ENCODE measurements around the gene SLC39A11.

SLC39A11 gene

DNA sequence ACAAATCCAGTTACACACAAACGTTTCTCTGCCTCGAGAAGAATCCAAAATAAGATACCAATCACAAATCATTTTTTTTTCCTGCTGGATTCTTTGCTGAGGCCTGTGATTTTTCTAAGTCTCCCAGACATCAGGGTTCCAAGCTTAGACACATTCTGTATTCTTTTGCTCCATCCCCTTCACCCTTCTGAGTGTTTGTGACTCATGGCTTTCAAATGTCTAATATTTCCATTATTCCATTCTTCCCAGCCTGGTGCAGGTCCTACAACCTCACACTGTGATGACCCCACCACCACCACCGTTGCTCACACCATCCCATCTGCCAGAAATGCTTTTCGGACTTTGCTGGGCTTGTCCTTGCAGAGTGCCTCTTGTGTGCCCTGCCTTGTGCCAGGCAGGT is 491.6 kb downstream of the SLC39A11 start:
- Histone ChIP-seq H3K4me2 (ENCODE audit: low read depth, low read length) (no peak overlapping the region), H3K9me2 (replicated peaks; ENCODE audit: insufficient read depth, low read length) (no peaks in the 10 kb centered on the region), H3F3A (ENCODE audit: insufficient read depth, low read length) (peaks cover 54% of the 10 kb centered on the region), H3K36me3 (replicated peaks; ENCODE audit: insufficient read depth, low read length) (no peaks in the 10 kb centered on the region), H3K4me1 (ENCODE audit: low read length) (peaks cover 67% of the 10 kb centered on the region), H2AFZ (ENCODE audit: low read length) (no peak overlapping the region), H3K27ac (ENCODE audit: low read length) (no peak overlapping the region), H3K9ac (ENCODE audit: low read length) (no peak overlapping the region), H3K79me2 (ENCODE audit: low read length) (peaks cover 18% of the 10 kb centered on the region), H3K4me3 (ENCODE audit: low read length) (no peak overlapping the region), H4K20me1 (ENCODE audit: insufficient read depth, low read length) (no peaks in the 10 kb centered on the region), H3K27me3 (replicated peaks; ENCODE audit: insufficient read depth, low read length) (no peaks in the 10 kb centered on the region), H3K9me3 (replicated peaks; ENCODE audit: insufficient read depth, low read length) (no peaks in the 10 kb centered on the region)
- no peak for DNase-seq
- TF ChIP-seq EZH2 (optimal IDR thresholded peaks at IDR 0.05; ENCODE audit: low read depth, low read length) = no peak
- no peak for TF ChIP-seq EZH2phosphoT487 (IDR thresholded peaks at IDR 0.05; ENCODE audit: low read length)
- TF ChIP-seq, protein P1, sequence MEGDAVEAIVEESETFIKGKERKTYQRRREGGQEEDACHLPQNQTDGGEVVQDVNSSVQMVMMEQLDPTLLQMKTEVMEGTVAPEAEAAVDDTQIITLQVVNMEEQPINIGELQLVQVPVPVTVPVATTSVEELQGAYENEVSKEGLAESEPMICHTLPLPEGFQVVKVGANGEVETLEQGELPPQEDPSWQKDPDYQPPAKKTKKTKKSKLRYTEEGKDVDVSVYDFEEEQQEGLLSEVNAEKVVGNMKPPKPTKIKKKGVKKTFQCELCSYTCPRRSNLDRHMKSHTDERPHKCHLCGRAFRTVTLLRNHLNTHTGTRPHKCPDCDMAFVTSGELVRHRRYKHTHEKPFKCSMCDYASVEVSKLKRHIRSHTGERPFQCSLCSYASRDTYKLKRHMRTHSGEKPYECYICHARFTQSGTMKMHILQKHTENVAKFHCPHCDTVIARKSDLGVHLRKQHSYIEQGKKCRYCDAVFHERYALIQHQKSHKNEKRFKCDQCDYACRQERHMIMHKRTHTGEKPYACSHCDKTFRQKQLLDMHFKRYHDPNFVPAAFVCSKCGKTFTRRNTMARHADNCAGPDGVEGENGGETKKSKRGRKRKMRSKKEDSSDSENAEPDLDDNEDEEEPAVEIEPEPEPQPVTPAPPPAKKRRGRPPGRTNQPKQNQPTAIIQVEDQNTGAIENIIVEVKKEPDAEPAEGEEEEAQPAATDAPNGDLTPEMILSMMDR (IDR thresholded peaks at IDR 0.05; ENCODE audit: low read length) = no peak

DNA sequence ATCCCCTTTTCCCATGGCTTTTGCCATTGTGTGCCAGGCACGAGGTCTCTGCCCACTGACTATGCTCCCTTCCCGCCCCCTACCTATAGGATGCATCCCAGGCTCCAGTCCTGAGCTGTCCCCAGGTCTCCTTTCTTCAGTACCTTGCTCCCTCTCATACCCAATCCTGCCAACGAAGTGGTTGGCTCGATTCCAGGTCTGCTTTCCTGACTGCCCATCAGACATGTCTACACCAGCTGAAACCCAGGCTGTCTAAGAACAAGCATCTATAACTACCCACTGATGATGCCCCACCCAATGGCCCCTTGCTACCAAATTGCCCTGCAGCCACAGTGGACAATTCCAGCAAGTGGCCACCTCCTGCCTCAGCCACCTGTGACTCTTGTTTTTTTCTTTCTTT is 492.6 kb downstream of the SLC39A11 start:
- Histone ChIP-seq H3K9ac (ENCODE audit: low read length) (no peak overlapping the region), H3K4me1 (ENCODE audit: low read length) (peaks cover 66% of the 10 kb centered on the region), H3K27ac (ENCODE audit: low read length) (no peak overlapping the region), H3K9me2 (replicated peaks; ENCODE audit: insufficient read depth, low read length) (no peaks in the 10 kb centered on the region), H3F3A (ENCODE audit: insufficient read depth, low read length) (peaks cover 53% of the 10 kb centered on the region), H3K9me3 (replicated peaks; ENCODE audit: insufficient read depth, low read length) (no peaks in the 10 kb centered on the region), H3K27me3 (replicated peaks; ENCODE audit: insufficient read depth, low read length) (no peaks in the 10 kb centered on the region), H3K36me3 (replicated peaks; ENCODE audit: insufficient read depth, low read length) (no peaks in the 10 kb centered on the region), H3K4me2 (ENCODE audit: low read depth, low read length) (no peak overlapping the region), H3K79me2 (ENCODE audit: low read length) (peaks cover 18% of the 10 kb centered on the region), H2AFZ (ENCODE audit: low read length) (no peak overlapping the region), H3K4me3 (ENCODE audit: low read length) (no peak overlapping the region), H4K20me1 (ENCODE audit: insufficient read depth, low read length) (no peaks in the 10 kb centered on the region)
- TF ChIP-seq EZH2phosphoT487 (IDR thresholded peaks at IDR 0.05; ENCODE audit: low read length) (no peak), EZH2 (optimal IDR thresholded peaks at IDR 0.05; ENCODE audit: low read depth, low read length) (no peak)
- TF ChIP-seq, protein P1 (IDR thresholded peaks at IDR 0.05; ENCODE audit: low read length) = no peak
- DNase-seq = no peak

DNA sequence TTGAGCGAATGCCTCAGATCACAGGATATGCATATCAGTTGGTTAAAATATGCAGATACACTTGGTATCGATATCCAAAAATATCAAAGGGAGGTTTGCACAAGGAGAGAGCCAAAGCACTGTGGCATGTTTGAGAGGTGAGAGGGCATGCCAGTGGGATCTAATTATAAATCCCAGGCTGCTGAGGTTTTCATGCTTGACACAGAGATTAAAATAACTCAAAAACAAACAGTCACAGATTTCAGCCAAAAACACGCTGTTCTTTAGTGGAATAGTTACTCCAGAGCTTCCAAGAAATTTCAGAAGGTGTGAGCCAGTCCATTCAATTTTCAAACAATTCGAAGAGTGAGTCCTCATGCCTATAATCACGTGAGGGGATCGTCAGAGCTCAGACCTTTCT is 493.8 kb downstream of the SLC39A11 start:
- Histone ChIP-seq H2AFZ (ENCODE audit: low read length) (no peak overlapping the region), H3K4me2 (ENCODE audit: low read depth, low read length) (peak overlapping the region; percentile 88)
- TF ChIP-seq EZH2 (optimal IDR thresholded peaks at IDR 0.05; ENCODE audit: low read depth, low read length) = no peak
- no peak for TF ChIP-seq EZH2phosphoT487 (IDR thresholded peaks at IDR 0.05; ENCODE audit: low read length)
- TF ChIP-seq, protein P1 (IDR thresholded peaks at IDR 0.05; ENCODE audit: low read length) = no peak

More for the DNA sequence above, 493.8 kb downstream of the SLC39A11 start:
- H3K9me2 ChIP-seq (replicated peaks; ENCODE audit: insufficient read depth, low read length) = no peaks in the 10 kb centered on the region
- peak; percentile 36 for DNase-seq
- H3K36me3 ChIP-seq (replicated peaks; ENCODE audit: insufficient read depth, low read length) = no peaks in the 10 kb centered on the region
- H4K20me1 ChIP-seq (ENCODE audit: insufficient read depth, low read length) = no peaks in the 10 kb centered on the region
- no peaks in the 10 kb centered on the region for H3K27me3 ChIP-seq (replicated peaks; ENCODE audit: insufficient read depth, low read length)
- no peaks in the 10 kb centered on the region for H3K9me3 ChIP-seq (replicated peaks; ENCODE audit: insufficient read depth, low read length)
- peaks cover 54% of the 10 kb centered on the region for H3K4me1 ChIP-seq (ENCODE audit: low read length)
- H3K9ac ChIP-seq (ENCODE audit: low read length) = peak overlapping the region; percentile 71; the same call in 1 of the 2 replicates
- H3F3A ChIP-seq (ENCODE audit: insufficient read depth, low read length) = peaks cover 42% of the 10 kb centered on the region
- peak overlapping the region; percentile 54 for H3K4me3 ChIP-seq (ENCODE audit: low read length)
- peak overlapping the region; percentile 94 for H3K27ac ChIP-seq (ENCODE audit: low read length)
- H3K79me2 ChIP-seq (ENCODE audit: low read length) = peaks cover 14% of the 10 kb centered on the region

Data from MM.1S (cell line).